Esophagus squamous epithelium (tissue), 5 donors: ENCODE data around the gene AP4M1. TPM values are rescaled to one million over a fixed set of nuclear protein-coding genes. Genes with fewer than 3 reads are reported as not detected.

Source experiments
- DNase-seq: peaks from one replicate; lab custom pipeline; 2025; lab: John Stamatoyannopoulos, UW
- H3K27ac ChIP-seq, 4 donors: fragments of 200-600 bp; sonication (generic); one replicate each; pipeline ENCODE4 v1.5.1; 2016 to 2019; ENCODE audit warnings: mild to moderate bottlenecking in 1 of 4
- H3K27me3 ChIP-seq, 4 donors: fragments of 200-600 bp; sonication (generic); 1 replicate in 3 of 4; 2 replicates in 1 of 4; pipeline versions ENCODE4 v1.5.1 to v1.6.0; 2017 to 2021; ENCODE audit warnings: antibody characterized with exemption in 1 of 4
- H3K36me3 ChIP-seq, 3 donors: fragments of 200-600 bp; sonication (generic); one replicate each; pipeline ENCODE4 v1.5.1; 2016 to 2019
- H3K4me1 ChIP-seq, 3 donors: fragments of 200-600 bp; sonication (generic); one replicate each; pipeline ENCODE4 v1.5.1; 2017 to 2019
- H3K4me3 ChIP-seq, 4 donors: fragments of 200-600 bp; sonication (generic); 1 replicate in 3 of 4; 2 replicates in 1 of 4; pipeline ENCODE4 v1.5.1; 2016 to 2019; ENCODE audit warnings: mild to moderate bottlenecking in 2 of 4, moderate library complexity in 1 of 4
- H3K9me3 ChIP-seq, 3 donors: fragments of 200-600 bp; sonication (generic); one replicate each; pipeline ENCODE4 v1.5.1; 2016 to 2019
- CTCF ChIP-seq, 6 experiments: fragments of 450-650 bp in 4 of 6; fragments of 200-600 bp in 2 of 6; sonication (generic) in 2 of 6; IDR thresholded peaks; one replicate each; pipeline ENCODE4 v1.5.1; 2016 to 2019; ENCODE audit warnings: antibody characterized with exemption in 6 of 6, mild to moderate bottlenecking in 4 of 6, moderate library complexity in 4 of 6
- POLR2A ChIP-seq, 4 donors: fragments of 450-650 bp; IDR thresholded peaks; one replicate each; pipeline ENCODE4 v1.6.1; 2017; ENCODE audit warnings: antibody characterized with exemption in 4 of 4, mild to moderate bottlenecking in 4 of 4, moderate library complexity in 3 of 4
- WGBS, 2 donors: methylation state at CpG; one replicate each; pipeline ENCODE4 v1.1.5; 2018; 5-methylcytosine and 5-hydroxymethylcytosine counted together
- intact Hi-C: fragments of 100-400 bp; cut with DNase I; formaldehyde crosslinking; loops from one replicate; pipeline ENCODE4 v1.15.0; 2022
- total RNA-seq, 4 donors: library from RNA; depleted of rRNA; stranded (reverse); fragments of >200 nt; gene quantifications; one replicate each; pipeline ENCODE4 v1.1.0, GENCODE V29; 2016
- donor health status: DM: yes; HTN: yes; CAD: no.

The AP4M1 gene
- total RNA-seq, 4 donors from 2014 or later, result 8.1 to 26.1 (median 9.9) TPM

GRCh38 chr7:100111914-100112313, 10.5 kb downstream of the AP4M1 start:
- DNase-seq, result no peak
- intact Hi-C loops, result no loop called here

GRCh38 chr7:100115026-100115425, 13.6 kb downstream of the AP4M1 start:
- intact Hi-C loops, result no loop called here
- TF ChIP-seq POLR2A (IDR thresholded peaks at IDR 0.05), result no peak
- TF ChIP-seq CTCF (IDR thresholded peaks at IDR 0.05), result no peak
- 93 to 96% methylated on average over 5 to 7 of the region's 7 CpGs for WGBS, 2 donors
- no peak overlapping the region for H3K27ac ChIP-seq
- H3K4me1 ChIP-seq, result peaks cover 3 to 23% (median 10%) of the 10 kb centered on the region in 3 donors
- H3K9me3 ChIP-seq, result no peaks in the 10 kb centered on the region
- DNase-seq, result no peak
- no peaks in the 10 kb centered on the region for H3K27me3 ChIP-seq
- H3K36me3 ChIP-seq, result peaks cover 5 to 43% (median 27%) of the 10 kb centered on the region in 3 donors
- no peak overlapping the region for H3K4me3 ChIP-seq

More at GRCh38 chr7:100111914-100112313, 10.5 kb downstream of the AP4M1 start:
- WGBS, 2 donors, result 88 to 93% methylated on average over 7 to 8 of the region's 13 CpGs
- H3K4me1 ChIP-seq, result no peaks in the 10 kb centered on the region
- H3K27ac ChIP-seq, result no peak overlapping the region
- H3K27me3 ChIP-seq, result no peaks in the 10 kb centered on the region
- peaks cover 14 to 74% (median 32%) of the 10 kb centered on the region in 3 donors for H3K36me3 ChIP-seq
- H3K4me3 ChIP-seq, result no peak overlapping the region
- TF ChIP-seq POLR2A (IDR thresholded peaks at IDR 0.05), result no peak
- no peak for TF ChIP-seq CTCF (IDR thresholded peaks at IDR 0.05)
- no peaks in the 10 kb centered on the region for H3K9me3 ChIP-seq

- intact Hi-C loops, result no loop called here
- peaks cover 11 to 50% (median 18%) of the 10 kb centered on the region in 3 donors for H3K4me1 ChIP-seq
- no peak for TF ChIP-seq CTCF (IDR thresholded peaks at IDR 0.05)
- TF ChIP-seq POLR2A (IDR thresholded peaks at IDR 0.05), result no peak
- peak overlapping the region; percentile 56 to 90 (median 80) for H3K4me3 ChIP-seq
- peak overlapping the region; percentile 81 to 95 (median 88) for H3K27ac ChIP-seq
- peaks cover 0 to 16% (median 4%) of the 10 kb centered on the region in 3 donors for H3K36me3 ChIP-seq
- 30% methylated on average over 11 to 12 of the region's 18 CpGs for WGBS, 2 donors
- H3K27me3 ChIP-seq, result no peaks in the 10 kb centered on the region
- no peaks in the 10 kb centered on the region for H3K9me3 ChIP-seq
- DNase-seq, result no peak
These were observed 17.1 kb downstream of the AP4M1 start for GRCh38 chr7:100118388-100119071.

GRCh38 chr7:100119072-100119969, 17.9 kb downstream of the AP4M1 start, which contains the start of the genes CNPY4 and TAF6:
Gene CNPY4 (plus strand): TSS chr7:100119634. CDS start chr7:100119745, 111 bp downstream.
Gene TAF6 (minus strand): TSS chr7:100119358. CDS start chr7:100114209, 5,149 bp downstream.
- intact Hi-C loops, result no loop called here
- peaks cover 0 to 16% (median 0%) of the 10 kb centered on the region in 3 donors for H3K36me3 ChIP-seq
- TF ChIP-seq POLR2A (IDR thresholded peaks at IDR 0.05) (peak in 3 of 4 donors; percentile 19 to 57 (median 37)), CTCF (IDR thresholded peaks at IDR 0.05) (peak in 3 of 6 experiments; percentile 19 to 40 (median 22))
- peaks cover 11 to 51% (median 18%) of the 10 kb centered on the region in 3 donors for H3K4me1 ChIP-seq
- H3K9me3 ChIP-seq, result no peaks in the 10 kb centered on the region
- H3K4me3 ChIP-seq, result peak within 1 kb of the TSS; percentile 56 to 90 (median 80)
- H3K27ac ChIP-seq, result peak within 1 kb of the TSS; percentile 81 to 95 (median 88)
- DNase-seq, result peak; percentile 58
- no peaks in the 10 kb centered on the region for H3K27me3 ChIP-seq
- WGBS, 2 donors, result 0% methylated on average over 21 to 27 of the region's 49 CpGs
